Naive thymus-derived CD4-positive, alpha-beta T cell (primary cell): ENCODE data around the gene RHOBTB1. TPM values are rescaled to one million over a fixed set of nuclear protein-coding genes. Genes with fewer than 3 reads are reported as not detected.

Experiments
- ATAC-seq: fragments of 150-1000 bp; cut with Tn5 transposase; 2 replicates; pipeline ENCODE4 v1.10.0; 2021; ENCODE audit warnings: mild to moderate bottlenecking, moderate library complexity
- CTCF ChIA-PET: fragments of 350-600 bp; sonication (Branson Sonifier 250); formaldehyde crosslinking; loops from one replicate; lab custom pipeline; 2021; ENCODE audit warnings: antibody characterized with exemption; lab: Charles Lee
- POLR2A ChIA-PET: fragments of 350-600 bp; sonication (Branson Sonifier 250); formaldehyde crosslinking; loops from one replicate; lab custom pipeline; 2021; ENCODE audit warnings: antibody characterized with exemption, inconsistent platforms; lab: Charles Lee
- DNase-seq, 9 donors: peaks; one replicate each; pipeline versions ENCODE4 v3.0.0 to v3.0.0-alpha.2; 2020 to 2022; ENCODE audit warnings: mixed read lengths in 1 of 9
- H3K27ac ChIP-seq: one replicate; pipeline ENCODE4 v1.7.0; 2013; ENCODE audit warnings: mild to moderate bottlenecking, low read depth, low read length, moderate library complexity
- H3K27me3 ChIP-seq, 2 donors: one replicate each; pipeline ENCODE4 v1.7.0; 2013; ENCODE audit warnings: low read length in 2 of 2, mild to moderate bottlenecking in 2 of 2, moderate library complexity in 2 of 2; ENCODE audit not compliant: control insufficient read depth in 2 of 2, insufficient read depth in 2 of 2
- H3K36me3 ChIP-seq, 3 experiments: 1 replicate in 2 of 3; 2 replicates in 1 of 3; pipeline ENCODE4 v1.7.0; 2013; ENCODE audit warnings: low read length in 3 of 3, mild to moderate bottlenecking in 3 of 3, moderate library complexity in 1 of 3; ENCODE audit not compliant: insufficient read depth in 3 of 3, control insufficient read depth in 2 of 3
- H3K4me1 ChIP-seq, 2 donors: one replicate each; pipeline ENCODE4 v1.7.0; 2013; ENCODE audit warnings: low read length in 2 of 2, mild to moderate bottlenecking in 2 of 2, moderate library complexity in 1 of 2; ENCODE audit not compliant: control insufficient read depth in 2 of 2, insufficient read depth in 2 of 2
- H3K4me3 ChIP-seq: 2 replicates; pipeline ENCODE4 v1.7.0; 2013; ENCODE audit warnings: mild to moderate bottlenecking, low read length
- H3K9me3 ChIP-seq, 3 experiments: 1 replicate in 2 of 3; 2 replicates in 1 of 3; pipeline ENCODE4 v1.7.0; 2013; ENCODE audit warnings: low read length in 3 of 3; ENCODE audit not compliant: control insufficient read depth in 2 of 3
- H3K27ac Mint-ChIP-seq, 9 donors: one replicate each; pipeline ENCODE4 v1.8.0; 2020 to 2022; ENCODE audit warnings: mixed read lengths in 9 of 9, mild to moderate bottlenecking in 8 of 9, moderate library complexity in 5 of 9, inconsistent platforms in 2 of 9
- H3K27me3 Mint-ChIP-seq, 5 donors: one replicate each; pipeline ENCODE4 v1.8.0; 2021 to 2022; ENCODE audit warnings: mixed read lengths in 5 of 5, mild to moderate bottlenecking in 1 of 5
- H3K36me3 Mint-ChIP-seq, 5 donors: one replicate each; pipeline ENCODE4 v1.8.0; 2020 to 2022; ENCODE audit warnings: mixed read lengths in 5 of 5, mild to moderate bottlenecking in 3 of 5, inconsistent platforms in 1 of 5
- H3K4me1 Mint-ChIP-seq, 7 donors: one replicate each; pipeline ENCODE4 v1.8.0; 2020 to 2022; ENCODE audit warnings: mixed read lengths in 7 of 7, mild to moderate bottlenecking in 3 of 7, inconsistent platforms in 1 of 7
- H3K4me3 Mint-ChIP-seq, 10 donors: one replicate each; pipeline ENCODE4 v1.8.0; 2020 to 2022; ENCODE audit warnings: mild to moderate bottlenecking in 10 of 10, mixed read lengths in 10 of 10, moderate library complexity in 6 of 10, inconsistent platforms in 2 of 10
- H3K9me3 Mint-ChIP-seq, 11 donors: one replicate each; pipeline ENCODE4 v1.8.0; 2020 to 2022; ENCODE audit warnings: mixed read lengths in 11 of 11, mild to moderate bottlenecking in 4 of 11, inconsistent platforms in 1 of 11, moderate library complexity in 1 of 11
- intact Hi-C, 2 donors: fragments of 100-400 bp; cut with micrococcal nuclease; formaldehyde crosslinking; loops; one replicate each; pipeline ENCODE4 v1.15.1; 2023
- polyA plus RNA-seq, 2 donors: library from polyadenylated mRNA; unstranded; fragments of 300-500 nt; fragmentation: Illumina TruSeq; gene quantifications; one replicate each; pipeline ENCODE4 v1.2.3, GENCODE V29; 2021
- total RNA-seq, 6 experiments: library from RNA in 5 of 6; stranded (reverse) in 5 of 6; gene quantifications; 1 replicate in 5 of 6; 2 replicates in 1 of 6; pipeline ENCODE4 v1.2.3 and lab custom pipeline; 2021 to 2026

The RHOBTB1 gene
- total and polyA plus RNA-seq, 7 experiments from 2014 or later = 0.11 to 1.1 (median 0.22) TPM; not detected in 3

- Histone ChIP-seq H3K27ac (no peak overlapping the region), H3K36me3 (no peaks in the 10 kb centered on the region), H3K9me3 (no peaks in the 10 kb centered on the region), H3K27me3 (no peaks in the 10 kb centered on the region), H3K4me3 (no peak overlapping the region), H3K4me1 (no peaks in the 10 kb centered on the region)
- no peak overlapping the region for H3K27ac Mint-ChIP-seq
- H3K9me3 Mint-ChIP-seq = peaks cover 0 to 8% (median 0%) of the 10 kb centered on the region in 11 donors
- peaks cover 0 to 8% (median 4%) of the 10 kb centered on the region in 5 donors for H3K27me3 Mint-ChIP-seq
- intact Hi-C loops = no loop called here
- no peaks in the 10 kb centered on the region for H3K36me3 Mint-ChIP-seq
- peaks cover 0 to 2% (median 0%) of the 10 kb centered on the region in 7 donors for H3K4me1 Mint-ChIP-seq
- ChIA-PET POLR2A (no interaction called here), CTCF (no interaction called here)
- DNase-seq (no peak), ATAC-seq (no peak)
- no peak overlapping the region for H3K4me3 Mint-ChIP-seq
Observed at GRCh38 chr10:60856405-60856804, 87.6 kb downstream of the RHOBTB1 start.

- H3K4me3 ChIP-seq = no peak overlapping the region
- H3K27me3 ChIP-seq = no peaks in the 10 kb centered on the region
- Mint-ChIP-seq H3K4me1 (peaks cover 0 to 2% (median 0%) of the 10 kb centered on the region in 7 donors), H3K4me3 (no peak overlapping the region), H3K9me3 (peaks cover 0 to 6% (median 0%) of the 10 kb centered on the region in 11 donors), H3K27me3 (peaks cover 0 to 6% (median 0%) of the 10 kb centered on the region in 5 donors), H3K36me3 (no peaks in the 10 kb centered on the region), H3K27ac (no peak overlapping the region)
- no peak overlapping the region for H3K27ac ChIP-seq
- POLR2A ChIA-PET = no interaction called here
- ATAC-seq (no peak), DNase-seq (no peak)
- CTCF ChIA-PET = no interaction called here
- no peaks in the 10 kb centered on the region for H3K36me3 ChIP-seq
- H3K9me3 ChIP-seq = no peaks in the 10 kb centered on the region
- no peaks in the 10 kb centered on the region for H3K4me1 ChIP-seq
- intact Hi-C loops = no loop called here
Observed at GRCh38 chr10:60853637-60854036, 90.3 kb downstream of the RHOBTB1 start.

DNA sequence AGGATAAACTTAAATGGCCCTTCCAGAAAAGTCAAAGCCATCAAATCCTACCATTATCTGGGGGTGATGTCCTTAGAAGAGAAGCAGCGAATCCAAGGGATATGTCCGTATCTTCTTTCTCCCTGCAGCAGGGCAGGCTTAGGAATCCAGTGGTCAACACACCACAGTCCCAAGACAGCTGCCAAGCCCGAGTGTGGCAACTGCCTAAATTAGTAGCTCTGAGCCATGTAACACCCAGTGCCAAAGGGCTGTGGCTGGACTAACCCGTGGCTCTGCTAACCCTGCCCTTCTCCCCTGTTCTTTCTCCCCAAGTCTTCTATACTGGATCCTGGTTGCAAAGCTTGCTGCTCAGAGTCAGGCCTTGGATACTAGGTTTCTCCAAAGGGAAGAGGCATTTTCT is 90.9 kb downstream of the RHOBTB1 start:
- Histone ChIP-seq H3K27ac (no peak overlapping the region), H3K4me3 (no peak overlapping the region), H3K9me3 (no peaks in the 10 kb centered on the region), H3K4me1 (no peaks in the 10 kb centered on the region), H3K27me3 (no peaks in the 10 kb centered on the region), H3K36me3 (no peaks in the 10 kb centered on the region)
- peaks cover 0 to 3% (median 0%) of the 10 kb centered on the region in 11 donors for H3K9me3 Mint-ChIP-seq
- no peaks in the 10 kb centered on the region for H3K36me3 Mint-ChIP-seq
- POLR2A ChIA-PET = no interaction called here
- peaks cover 0 to 6% (median 1%) of the 10 kb centered on the region in 5 donors for H3K27me3 Mint-ChIP-seq
- H3K4me3 Mint-ChIP-seq = no peak overlapping the region
- H3K4me1 Mint-ChIP-seq = peaks cover 0 to 2% (median 0%) of the 10 kb centered on the region in 7 donors
- intact Hi-C loops = no loop called here
- CTCF ChIA-PET = no interaction called here
- DNase-seq = no peak
- no peak for ATAC-seq
- H3K27ac Mint-ChIP-seq = no peak overlapping the region

DNA sequence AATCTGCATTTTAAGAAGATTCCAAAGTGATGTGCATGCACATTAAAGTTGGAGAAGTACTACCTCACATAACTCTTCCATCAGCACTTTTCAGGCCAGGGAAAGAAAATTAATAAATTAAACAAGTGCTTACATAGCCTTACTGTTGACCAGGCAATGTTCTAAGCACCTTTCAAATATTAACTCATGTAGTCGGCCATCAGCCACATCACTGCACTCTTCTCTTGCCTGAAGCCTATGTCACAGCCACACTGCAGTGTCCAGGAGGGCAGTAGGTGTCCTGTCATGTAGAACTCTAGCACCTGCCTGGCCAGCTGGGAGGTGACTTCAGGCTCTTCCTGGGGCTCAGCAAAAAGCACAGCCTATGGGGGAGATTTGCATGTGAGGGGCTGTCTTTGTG is 94.2 kb downstream of the RHOBTB1 start:
- no peaks in the 10 kb centered on the region for H3K36me3 ChIP-seq
- H3K9me3 Mint-ChIP-seq = peaks cover 0 to 2% (median 0%) of the 10 kb centered on the region in 11 donors
- ATAC-seq (no peak), DNase-seq (no peak)
- no peaks in the 10 kb centered on the region for H3K4me1 ChIP-seq
- H3K27ac Mint-ChIP-seq = no peak overlapping the region
- no peak overlapping the region for H3K4me3 ChIP-seq
- CTCF ChIA-PET = no interaction called here
- H3K27me3 ChIP-seq = no peaks in the 10 kb centered on the region
- H3K27me3 Mint-ChIP-seq = peaks cover 0 to 15% (median 6%) of the 10 kb centered on the region in 5 donors
- H3K27ac ChIP-seq = no peak overlapping the region
- H3K4me3 Mint-ChIP-seq = no peak overlapping the region
- peaks cover 0 to 1% (median 0%) of the 10 kb centered on the region in 7 donors for H3K4me1 Mint-ChIP-seq
- no peaks in the 10 kb centered on the region for H3K9me3 ChIP-seq
- intact Hi-C loops = no loop called here
- POLR2A ChIA-PET = no interaction called here
- H3K36me3 Mint-ChIP-seq = no peaks in the 10 kb centered on the region

DNA sequence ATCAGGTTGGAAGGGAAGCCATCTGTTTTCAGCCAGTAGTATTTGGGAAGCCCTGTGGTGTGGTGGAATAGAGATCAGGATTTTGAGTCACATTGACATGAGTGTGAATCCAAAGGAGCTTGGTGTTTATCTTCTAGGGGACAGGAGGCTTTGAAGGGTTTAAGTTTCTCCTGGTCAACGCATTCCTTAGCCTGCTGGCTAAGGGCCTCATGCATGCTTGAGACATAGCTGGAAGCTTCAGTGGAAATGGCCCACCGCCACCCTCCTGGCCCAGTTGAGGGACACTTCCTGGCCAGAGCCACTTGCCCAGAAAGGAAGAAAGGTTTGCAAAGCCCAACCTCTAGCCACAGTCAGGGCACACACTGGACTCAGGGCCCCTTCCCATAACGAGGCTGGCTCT is 94.8 kb downstream of the RHOBTB1 start:
- H3K4me1 ChIP-seq = no peaks in the 10 kb centered on the region
- intact Hi-C loops = no loop called here
- H3K27me3 ChIP-seq = no peaks in the 10 kb centered on the region
- no peak overlapping the region for H3K4me3 ChIP-seq
- no peaks in the 10 kb centered on the region for H3K36me3 ChIP-seq
- Mint-ChIP-seq H3K9me3 (peaks cover 0 to 2% (median 0%) of the 10 kb centered on the region in 11 donors), H3K36me3 (no peaks in the 10 kb centered on the region), H3K4me3 (no peak overlapping the region), H3K27ac (no peak overlapping the region), H3K27me3 (peaks cover 0 to 15% (median 6%) of the 10 kb centered on the region in 5 donors), H3K4me1 (no peaks in the 10 kb centered on the region)
- no peaks in the 10 kb centered on the region for H3K9me3 ChIP-seq
- POLR2A ChIA-PET = no interaction called here
- no peak for ATAC-seq
- no peak for DNase-seq
- no peak overlapping the region for H3K27ac ChIP-seq
- CTCF ChIA-PET = no interaction called here

GRCh38 chr10:60848680-60849079 is 95.3 kb downstream of the RHOBTB1 start:
- H3K27ac Mint-ChIP-seq = no peak overlapping the region
- ChIA-PET POLR2A (no interaction called here), CTCF (no interaction called here)
- H3K4me3 Mint-ChIP-seq = no peak overlapping the region
- Histone ChIP-seq H3K27ac (no peak overlapping the region), H3K9me3 (no peaks in the 10 kb centered on the region), H3K36me3 (no peaks in the 10 kb centered on the region), H3K4me3 (no peak overlapping the region), H3K4me1 (no peaks in the 10 kb centered on the region), H3K27me3 (no peaks in the 10 kb centered on the region)
- intact Hi-C loops = no loop called here
- H3K27me3 Mint-ChIP-seq = peaks cover 0 to 15% (median 6%) of the 10 kb centered on the region in 5 donors
- peaks cover 0 to 2% (median 0%) of the 10 kb centered on the region in 11 donors for H3K9me3 Mint-ChIP-seq
- no peaks in the 10 kb centered on the region for H3K36me3 Mint-ChIP-seq
- DNase-seq (no peak), ATAC-seq (no peak)
- H3K4me1 Mint-ChIP-seq = no peaks in the 10 kb centered on the region

GRCh38 chr10:60848126-60848525 is 95.9 kb downstream of the RHOBTB1 start:
- intact Hi-C loops = no loop called here
- ATAC-seq = no peak
- peaks cover 0 to 15% (median 7%) of the 10 kb centered on the region in 5 donors for H3K27me3 Mint-ChIP-seq
- Histone ChIP-seq H3K4me3 (no peak overlapping the region), H3K27me3 (no peaks in the 10 kb centered on the region), H3K27ac (no peak overlapping the region), H3K9me3 (no peaks in the 10 kb centered on the region), H3K36me3 (no peaks in the 10 kb centered on the region), H3K4me1 (no peaks in the 10 kb centered on the region)
- H3K27ac Mint-ChIP-seq = no peak overlapping the region
- no peaks in the 10 kb centered on the region for H3K36me3 Mint-ChIP-seq
- DNase-seq = no peak
- H3K9me3 Mint-ChIP-seq = peaks cover 0 to 2% (median 0%) of the 10 kb centered on the region in 11 donors
- no peaks in the 10 kb centered on the region for H3K4me1 Mint-ChIP-seq
- ChIA-PET CTCF (no interaction called here), POLR2A (no interaction called here)
- H3K4me3 Mint-ChIP-seq = no peak overlapping the region
